ENCODE data around the gene NR5A2.

The NR5A2 gene

DNA sequence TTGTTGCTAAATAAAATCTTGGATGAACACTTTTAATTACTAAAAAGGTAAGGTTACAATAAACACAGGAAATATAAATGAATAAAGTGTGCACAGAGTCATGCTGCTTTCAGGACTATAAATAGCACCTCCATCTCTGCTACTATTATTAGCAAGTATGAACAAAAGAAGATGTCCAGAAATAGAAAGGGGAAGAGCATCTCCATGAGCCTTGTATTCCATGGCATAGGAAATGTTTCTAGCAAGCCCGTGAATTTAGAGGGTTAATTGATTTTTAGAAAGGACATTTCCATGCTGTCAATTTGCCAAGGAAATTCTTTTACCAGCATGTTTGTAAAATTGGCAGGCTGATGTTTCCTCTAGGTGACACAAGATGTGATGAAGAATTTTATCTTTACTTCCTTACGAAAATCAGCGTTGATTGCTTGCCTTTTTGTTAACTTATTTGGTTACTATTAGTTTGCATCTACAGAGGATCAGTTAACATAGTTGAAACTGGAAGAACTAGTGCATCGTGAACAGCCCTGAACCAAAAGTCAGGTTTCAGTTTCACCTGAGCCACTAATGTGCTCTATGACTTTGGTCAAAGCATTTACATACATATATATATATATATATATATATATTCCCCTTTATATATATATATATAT lies 45.3 kb downstream of the NR5A2 start:
- peak; percentile 2 for DNase-seq (ENCODE audit: low read depth)

DNA sequence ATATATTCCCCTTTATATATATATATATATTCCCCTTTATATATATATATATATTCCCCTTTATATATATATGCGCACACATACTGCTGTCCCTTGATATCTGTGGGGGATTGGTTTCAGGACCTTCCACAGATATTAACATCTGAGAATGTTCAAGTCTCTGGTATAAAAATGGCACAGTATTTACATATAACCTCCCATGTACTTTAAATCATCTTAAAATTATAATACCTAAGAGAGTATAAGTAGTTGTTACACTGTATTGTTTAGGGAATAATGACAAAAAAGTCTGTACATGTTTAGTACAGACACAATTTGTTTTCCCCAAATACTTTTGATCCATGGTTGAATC lies 45.8 kb downstream of the NR5A2 start:
- DNase-seq (ENCODE audit: low read depth) = no peak

DNA sequence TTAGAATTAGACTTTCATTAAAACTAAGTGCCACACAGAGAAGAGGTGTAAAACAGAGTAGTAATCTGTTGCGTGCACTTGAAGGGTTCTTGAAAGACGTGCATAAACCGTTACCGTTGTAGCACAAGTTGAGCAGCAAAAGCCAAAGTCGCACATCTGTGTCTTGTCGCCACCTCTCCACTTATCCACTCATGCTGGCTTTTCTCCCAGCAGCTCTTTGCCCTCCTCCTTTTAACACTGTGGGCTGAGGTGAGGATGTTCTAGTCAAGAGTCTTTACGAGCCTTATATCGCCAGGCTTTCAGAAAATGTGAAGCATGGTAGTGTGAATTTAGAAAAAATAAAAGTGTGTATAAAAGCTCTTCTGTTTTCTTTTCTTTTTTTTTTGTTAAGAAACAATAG lies 48.0 kb downstream of the NR5A2 start:
- DNase-seq (ENCODE audit: low read depth) = no peak

DNA sequence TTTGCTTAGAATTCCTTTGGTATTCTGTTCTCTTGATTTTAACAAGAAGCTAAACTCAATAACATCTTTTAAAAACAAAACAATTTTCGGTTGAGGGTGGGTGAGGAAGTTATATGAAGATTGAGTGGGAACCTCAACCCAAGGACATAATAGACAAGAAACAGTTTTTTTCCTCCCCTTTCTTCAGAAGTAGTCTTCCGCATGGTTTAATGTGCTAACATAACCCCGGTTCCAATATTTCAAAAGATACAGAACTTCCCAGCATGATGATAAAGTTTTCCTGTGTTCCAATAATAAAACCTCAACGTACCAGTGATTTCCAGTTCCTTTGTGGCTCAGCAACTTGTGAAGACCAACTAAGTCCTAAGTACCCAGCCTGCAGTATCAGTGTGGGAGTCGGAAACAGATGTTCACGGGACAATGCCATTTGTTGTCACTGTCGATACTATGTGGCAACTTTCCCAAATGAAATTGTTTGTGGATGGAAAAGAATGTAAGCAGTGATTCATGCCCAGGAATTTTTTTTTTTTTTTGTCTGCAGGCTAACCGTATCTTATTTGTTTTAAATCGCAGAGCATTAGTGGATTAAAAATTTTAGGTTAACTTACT lies 48.5 kb downstream of the NR5A2 start:
- DNase-seq (ENCODE audit: low read depth) = peak; percentile 80

DNA sequence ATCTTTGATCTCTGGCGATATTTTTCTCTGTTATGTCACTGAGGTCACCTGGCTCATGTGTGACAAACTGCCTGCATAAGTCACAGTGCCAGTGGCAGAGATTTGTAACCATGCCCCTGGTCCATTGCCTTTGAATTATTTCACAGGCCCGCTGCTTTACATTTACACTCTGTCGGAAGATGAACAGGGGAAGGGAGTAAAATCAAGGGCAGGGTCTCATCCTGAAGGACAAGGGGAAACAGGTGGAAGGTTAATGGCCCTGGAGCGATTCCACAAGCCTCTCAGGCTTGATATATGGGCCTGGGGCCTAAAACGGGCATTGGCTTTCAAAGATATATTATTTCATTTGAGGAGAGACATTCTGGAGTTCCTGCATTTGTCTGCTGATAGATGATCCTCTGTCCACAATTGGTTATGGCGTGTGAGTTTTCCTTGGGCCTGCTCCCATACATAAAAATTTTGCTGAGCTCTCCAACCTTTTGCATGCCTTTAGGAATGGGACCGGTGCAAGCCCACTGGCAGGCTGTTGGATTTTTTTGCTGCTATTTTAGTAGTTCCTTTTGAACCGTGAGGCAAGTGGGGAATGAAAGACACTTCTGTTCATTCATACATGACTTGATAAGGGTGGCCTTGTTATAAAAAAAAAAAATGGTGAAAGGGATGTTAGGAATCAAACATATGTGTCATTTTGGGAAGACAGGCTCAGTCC lies 51.9 kb downstream of the NR5A2 start:
- no peak for DNase-seq (ENCODE audit: low read depth)

DNA sequence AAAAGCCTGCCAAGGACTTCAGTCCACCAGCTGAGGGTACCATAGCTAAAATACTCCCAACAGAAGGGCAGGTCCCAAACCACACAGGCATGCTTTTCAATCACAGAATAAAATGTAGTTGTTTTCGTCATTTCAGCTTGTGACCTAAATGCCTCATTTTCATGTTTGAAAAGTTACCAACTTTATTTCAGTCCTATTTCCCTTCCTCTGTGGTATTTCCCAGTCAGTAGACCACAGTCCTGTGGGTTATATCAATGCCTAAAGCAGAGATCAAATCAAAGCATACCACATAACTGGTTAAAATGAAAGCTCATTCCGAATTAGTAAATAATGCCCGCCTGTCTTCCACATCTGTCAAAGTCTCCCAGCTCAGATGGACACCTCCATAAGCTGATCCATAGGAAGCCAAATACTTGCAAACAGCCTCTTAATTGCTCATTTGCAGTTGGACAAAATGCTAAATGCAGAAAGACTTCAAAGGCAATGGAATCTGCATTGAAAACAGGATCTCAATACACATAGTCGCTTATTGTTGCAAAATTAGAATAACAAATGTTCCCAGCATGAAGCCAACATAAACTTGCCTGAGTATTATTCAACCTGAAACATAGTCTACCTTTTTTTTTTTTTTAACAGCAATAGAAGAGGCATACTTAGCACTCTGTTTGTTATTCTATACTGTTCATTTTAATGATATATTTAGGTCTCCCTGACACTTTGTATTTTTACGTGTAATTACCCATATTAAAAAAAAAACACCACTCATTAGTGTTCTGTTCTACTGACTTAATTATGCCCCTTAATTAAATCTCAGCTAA lies 53.9 kb downstream of the NR5A2 start:
- no peak for DNase-seq (ENCODE audit: low read depth)

DNA sequence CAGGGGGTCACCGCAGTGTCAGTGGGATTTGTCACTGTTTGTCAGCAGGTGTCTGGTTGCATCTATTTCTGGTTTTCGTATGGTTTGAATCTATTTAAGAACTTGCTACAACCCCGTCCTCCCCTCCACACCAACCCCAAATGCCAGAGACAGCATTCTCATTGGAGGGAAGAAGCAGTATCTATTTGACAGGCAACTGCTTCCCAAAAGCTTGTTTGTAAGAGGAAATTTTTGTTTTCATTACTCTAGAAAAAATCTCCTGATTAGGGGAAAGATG lies 54.4 kb downstream of the NR5A2 start:
- DNase-seq (ENCODE audit: low read depth) = no peak

DNA sequence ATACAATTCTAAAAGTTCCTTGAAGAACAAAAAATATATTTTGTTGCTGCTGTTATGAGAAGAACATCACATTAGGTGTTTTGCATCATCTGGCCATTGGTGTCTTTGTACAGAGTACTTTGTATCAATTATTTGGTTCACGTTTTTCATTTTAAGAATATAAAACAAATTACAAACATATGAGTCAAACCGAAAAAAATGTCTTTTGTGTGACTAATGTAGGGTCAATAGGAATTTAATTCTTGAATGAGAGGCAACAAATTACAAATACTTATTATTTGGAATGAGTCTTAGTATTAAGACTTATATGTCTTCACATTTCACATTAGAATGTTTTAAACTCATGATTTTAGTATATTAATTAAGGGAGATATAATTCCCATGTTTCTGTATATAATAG lies 54.8 kb downstream of the NR5A2 start:
- no peak for DNase-seq (ENCODE audit: low read depth)

DNA sequence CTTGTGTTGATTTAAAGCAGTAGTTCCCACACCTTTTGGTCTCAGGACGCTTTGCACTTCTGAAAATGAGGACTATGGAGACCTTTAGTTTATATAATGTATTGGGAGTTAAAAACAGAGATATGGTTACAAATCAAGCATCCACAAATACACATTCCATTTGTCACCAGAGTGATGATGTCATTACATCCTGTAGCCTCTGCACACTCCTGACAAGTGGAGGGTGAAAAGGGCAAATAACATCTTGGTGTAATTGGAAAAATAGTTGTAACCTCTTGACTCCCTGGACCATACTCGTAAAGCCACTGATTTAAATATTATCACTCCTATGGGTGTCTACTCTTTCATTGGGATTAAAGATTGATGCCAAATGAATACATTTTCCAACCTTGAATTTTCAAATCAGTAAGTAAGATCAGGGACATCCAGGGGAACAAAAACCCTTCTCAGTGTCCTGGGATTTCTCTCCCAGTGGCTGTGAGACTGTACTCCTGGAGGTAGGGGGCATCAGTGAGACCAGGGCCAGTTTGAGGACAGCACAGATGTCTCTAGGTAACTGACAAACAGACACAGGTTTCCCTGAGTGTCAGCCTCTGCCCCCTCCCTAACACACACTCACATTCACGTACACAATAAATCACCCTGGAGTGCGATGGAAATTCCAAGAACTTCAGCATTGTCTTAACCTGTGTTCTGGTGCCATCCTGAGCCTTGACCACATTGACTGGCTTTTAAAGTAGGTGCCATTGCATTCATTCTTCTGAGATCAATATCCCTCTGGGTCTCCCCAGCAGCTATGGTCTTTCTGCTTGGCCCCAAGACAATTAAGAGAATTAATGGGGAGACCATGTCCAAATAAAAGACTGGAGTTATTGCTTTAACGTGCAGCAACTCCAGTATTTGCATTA lies 63.0 kb downstream of the NR5A2 start:
- DNase-seq (ENCODE audit: low read depth) = peak; percentile 34

DNA sequence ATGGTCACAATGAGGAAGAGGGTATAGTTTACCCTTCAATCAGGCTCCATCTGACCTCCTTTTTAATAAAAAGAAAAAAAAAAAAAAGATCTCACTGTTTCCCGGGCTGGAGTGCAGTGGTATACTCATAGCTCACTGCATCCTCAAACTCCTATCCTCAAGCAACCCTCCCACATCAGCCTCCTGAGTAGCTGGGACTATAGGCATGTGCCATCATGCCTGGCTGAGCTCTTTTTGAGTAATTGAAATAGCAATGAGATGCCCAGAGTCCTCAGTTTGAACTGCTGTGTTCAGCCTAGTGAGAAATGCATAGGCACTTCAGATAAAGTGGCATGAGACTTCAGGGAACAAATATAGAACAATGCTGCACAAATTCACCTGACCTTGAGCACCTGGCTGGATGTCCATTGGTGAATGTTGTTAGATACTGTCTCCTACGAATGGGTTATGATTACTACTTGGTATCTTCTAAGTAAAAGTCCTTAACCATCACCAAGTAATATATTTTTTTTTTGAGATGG lies 67.6 kb downstream of the NR5A2 start:
- DNase-seq (ENCODE audit: low read depth) = no peak

DNA sequence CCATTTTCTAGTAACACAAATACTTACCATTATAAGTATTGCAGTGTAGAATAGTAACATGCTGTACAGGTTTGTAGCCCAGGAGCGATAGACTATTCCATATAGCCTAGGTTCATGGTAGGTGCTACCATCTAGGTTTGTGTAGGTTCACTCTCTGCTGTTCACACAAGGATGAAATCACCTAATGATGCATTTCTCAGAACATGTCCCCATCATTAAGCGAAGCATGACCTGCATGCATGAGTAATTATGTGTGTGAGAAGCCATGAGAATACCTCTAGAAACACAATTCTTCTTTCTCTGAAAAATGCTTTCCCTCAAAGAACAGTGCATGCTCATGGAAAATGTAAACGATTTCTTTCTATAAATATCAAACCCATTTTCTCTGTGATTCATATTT lies 69.3 kb downstream of the NR5A2 start:
- no peak for DNase-seq (ENCODE audit: low read depth)

DNA sequence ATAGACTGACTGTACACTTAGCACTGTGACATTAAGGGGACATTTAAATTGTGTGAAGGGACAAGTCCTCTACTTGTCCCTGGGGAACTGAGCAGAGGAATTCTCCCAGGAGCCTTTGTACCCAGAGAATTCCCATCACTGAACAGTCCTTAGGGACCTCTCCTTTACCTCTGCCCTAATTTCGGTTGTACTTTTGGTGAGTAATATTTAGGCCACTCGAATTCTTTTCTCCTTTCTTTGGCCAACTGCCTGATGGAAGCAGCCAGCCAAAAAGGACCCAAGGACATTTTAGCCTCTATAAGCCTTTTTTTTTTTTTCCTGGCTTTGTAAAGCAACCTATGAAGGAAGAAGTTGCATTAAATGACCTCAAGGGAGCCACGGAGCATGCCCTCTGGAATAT lies 71.5 kb downstream of the NR5A2 start:
- peak; percentile 6 for DNase-seq (ENCODE audit: low read depth)

DNA sequence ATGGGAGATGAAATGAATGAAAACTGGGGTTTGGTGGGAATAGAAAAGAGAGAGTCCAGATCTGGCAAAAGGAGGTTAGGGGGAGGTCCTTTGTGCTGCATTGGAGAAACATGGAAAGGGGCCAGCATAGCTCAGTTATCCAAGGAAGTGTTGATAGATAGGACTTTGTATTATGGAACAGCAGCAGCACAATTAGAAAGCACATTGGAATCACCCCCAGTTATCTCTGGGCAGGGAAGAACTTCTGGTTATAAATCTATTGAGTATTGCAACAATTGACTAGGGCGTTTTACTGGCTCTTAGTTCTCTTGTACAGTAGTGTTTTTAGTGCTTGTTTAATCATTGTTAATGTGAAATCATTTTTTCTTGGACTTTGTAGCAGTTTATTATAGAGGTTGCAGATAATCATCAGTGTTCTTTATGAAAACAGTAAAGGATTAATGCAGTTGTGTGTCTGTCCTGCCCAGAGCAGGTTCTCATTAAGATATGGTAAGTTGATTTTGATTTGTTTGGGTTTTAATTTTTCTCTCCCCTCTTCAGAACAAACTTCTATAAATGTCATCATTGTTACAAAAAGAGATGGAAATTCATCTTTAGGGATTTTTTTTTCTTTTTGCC lies 76.6 kb downstream of the NR5A2 start:
- no peak for DNase-seq (ENCODE audit: low read depth)

DNA sequence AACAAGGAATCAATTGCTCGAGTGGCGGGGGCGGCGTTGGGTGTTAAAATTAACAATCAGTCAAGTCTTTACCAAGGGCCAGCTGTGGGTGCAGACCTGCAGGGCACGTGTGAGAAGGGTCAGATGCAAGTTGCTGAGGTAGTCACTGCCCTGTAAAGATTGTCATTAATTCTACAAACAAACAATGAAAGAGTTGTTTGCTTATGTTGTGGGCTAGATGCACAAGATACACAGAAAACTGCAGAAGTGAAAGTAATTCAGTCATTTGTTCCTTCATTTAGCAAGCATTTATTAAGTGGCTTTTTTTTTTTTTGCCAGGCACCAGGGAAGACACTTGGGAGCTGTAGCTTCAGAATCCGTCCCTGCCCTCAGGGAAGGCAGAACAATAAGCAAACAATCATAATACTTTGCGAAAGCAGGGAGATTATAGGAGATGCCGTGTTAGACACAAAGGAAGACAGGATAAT lies 79.5 kb downstream of the NR5A2 start:
- DNase-seq (ENCODE audit: low read depth) = peak; percentile 5

DNA sequence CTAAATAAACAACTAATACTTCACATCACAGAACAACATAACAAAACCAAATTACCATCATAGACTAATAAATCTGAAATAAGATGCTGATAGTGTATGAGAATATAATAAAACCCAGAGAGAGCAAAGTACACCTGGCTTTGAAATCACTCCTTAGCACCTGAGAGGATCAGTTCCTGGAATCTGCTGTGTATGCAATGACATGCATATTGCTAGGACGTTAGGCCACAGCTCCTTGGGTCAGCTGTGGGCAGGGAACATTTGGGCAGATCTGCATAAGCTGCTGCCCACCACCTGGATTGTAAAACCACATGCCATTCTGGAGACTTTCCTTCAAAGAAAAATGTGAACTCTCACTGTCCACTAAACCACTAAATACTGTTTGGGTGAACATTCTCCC lies 81.1 kb downstream of the NR5A2 start:
- DNase-seq (ENCODE audit: low read depth) = no peak

DNA sequence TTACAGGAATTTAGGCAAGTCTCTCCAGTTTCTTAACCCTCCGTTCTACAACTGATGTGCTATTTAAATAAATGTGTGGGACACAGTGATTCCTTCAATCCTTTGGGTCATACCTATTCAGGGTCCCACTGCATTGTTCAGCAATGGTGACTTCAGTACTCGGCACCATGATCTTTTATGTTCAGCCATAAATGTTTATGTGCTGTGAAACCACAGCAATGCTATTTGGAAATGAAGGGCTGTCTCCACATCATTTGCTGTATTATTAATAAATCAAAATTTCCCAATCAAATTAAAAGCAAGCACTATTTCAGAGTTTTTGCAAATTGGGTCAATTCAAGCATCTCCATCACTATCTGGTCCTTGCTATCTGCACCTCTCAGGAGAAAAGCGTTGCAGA lies 84.8 kb downstream of the NR5A2 start:
- peak; percentile 7 for DNase-seq (ENCODE audit: low read depth)

DNA sequence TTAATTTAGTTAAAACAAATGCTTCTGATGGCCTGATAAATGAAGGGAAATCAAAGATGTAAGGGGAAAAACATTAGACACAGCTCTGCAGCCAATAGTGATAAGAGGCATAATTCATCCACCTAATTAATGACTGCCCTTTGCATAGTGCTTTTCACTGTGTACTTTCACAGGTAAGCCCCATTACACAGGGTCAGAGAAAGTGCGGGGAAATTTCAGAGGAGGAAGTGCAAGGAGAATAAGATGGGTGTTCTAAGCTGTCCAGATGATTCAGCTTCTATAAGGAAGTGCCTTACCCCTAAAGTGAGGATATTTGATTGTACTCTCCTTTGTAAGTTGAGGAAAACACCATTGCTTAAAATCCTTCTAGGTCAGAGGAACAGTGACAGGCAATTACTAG lies 88.0 kb downstream of the NR5A2 start:
- DNase-seq (ENCODE audit: low read depth) = no peak

DNA sequence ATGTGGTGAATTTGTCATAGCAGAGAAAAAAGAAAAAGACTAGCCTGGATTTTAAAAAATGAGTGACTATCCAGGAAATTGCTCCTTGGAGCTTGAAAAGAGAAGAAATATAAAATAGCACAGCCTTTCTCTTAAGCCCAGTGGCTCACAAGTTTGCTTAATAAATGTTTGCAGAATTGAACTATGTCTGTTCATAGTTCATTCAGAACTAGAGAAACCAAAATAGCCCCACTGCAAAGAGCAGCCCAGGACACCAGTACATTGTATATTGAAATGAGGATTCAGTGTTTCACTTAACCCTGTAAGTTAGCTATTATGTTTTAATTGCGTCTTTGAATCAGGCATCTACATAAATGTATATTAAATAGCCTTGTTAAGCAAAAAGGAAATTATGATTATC lies 88.8 kb downstream of the NR5A2 start:
- DNase-seq (ENCODE audit: low read depth) = no peak

DNA sequence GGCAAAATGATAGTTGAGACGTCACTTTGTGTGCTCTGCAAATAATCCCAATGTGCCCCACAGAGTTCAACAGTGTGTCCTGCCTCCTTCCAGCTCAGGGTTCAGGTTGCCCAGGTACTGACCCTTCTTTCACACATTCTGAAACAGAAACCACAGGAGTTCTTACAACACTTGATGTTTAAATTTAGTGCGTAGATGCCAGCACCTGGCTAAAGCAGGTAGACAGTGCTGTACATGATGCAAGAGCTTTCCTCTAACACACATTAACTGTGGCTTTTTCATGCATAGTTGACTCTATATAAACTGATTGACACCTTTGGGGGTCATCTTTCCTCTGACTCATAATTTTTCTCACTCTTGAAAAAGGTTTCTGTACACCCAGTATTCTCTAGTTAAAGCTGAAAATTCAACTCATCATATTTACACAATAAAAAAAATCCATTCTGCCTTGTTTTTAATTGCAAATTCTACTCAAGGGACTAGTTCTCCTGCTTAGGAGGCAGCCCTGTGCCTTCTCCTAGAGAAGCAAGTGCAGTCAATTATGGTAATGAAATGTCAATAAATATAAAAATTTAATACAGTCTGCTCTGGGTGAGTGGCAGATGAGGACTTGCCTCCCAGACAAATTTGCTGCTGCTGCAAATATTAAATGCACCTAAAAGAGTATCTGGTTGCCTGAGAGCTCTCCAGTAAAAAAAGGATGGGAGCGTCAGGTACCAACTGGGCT lies 91.4 kb downstream of the NR5A2 start:
- no peak for DNase-seq (ENCODE audit: low read depth)

DNA sequence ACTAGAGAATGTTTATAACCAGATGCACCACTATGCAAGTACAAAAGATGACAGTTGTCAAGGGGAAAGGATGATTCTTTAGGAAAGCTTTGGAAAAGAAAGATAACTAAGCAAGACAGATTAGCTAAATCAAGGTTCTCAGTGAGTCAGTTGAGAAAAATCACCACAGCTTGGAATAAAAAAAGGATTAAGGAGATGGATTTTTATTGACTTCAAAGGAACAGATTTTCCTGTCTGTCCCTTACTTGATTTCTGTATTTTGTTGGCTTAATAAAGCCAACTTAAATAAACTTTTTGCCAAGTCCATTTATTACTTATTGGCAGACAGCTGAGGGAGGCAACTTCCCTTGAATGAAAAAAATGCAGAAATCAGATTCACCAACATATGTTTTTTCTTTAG lies 93.9 kb downstream of the NR5A2 start:
- DNase-seq (ENCODE audit: low read depth) = no peak

DNA sequence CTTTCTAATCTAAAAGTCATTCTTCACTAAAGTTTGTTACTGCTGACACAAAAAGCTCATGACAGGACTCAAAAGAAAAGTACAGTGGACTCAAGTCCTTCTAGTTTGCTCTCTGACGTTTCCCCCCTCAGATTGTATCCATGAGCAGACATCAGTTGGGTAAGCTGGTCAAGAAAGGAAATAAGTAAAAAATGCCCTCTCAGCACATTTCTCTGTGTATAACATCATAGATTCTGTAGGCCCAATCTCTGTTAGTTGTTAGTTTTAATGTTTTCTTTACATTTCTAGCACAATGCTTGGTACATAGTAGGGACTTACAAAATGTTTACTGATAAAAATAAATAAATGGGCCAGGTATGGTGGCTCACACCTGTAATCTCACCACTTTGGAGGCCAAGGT lies 96.8 kb downstream of the NR5A2 start:
- DNase-seq (ENCODE audit: low read depth) = no peak

All from EH (cell line).